Activated CD4-positive, alpha-beta T cell treated with anti-CD3 and anti-CD28 coated beads, Interleukin-10, Interleukin-2, amounts not matched to agents 100 ng/mL and 50 ng/mL, durations not matched to agents 16 hours and 8 hours (primary cell): ENCODE data around the gene MRPS22.
"Not testable (repeated sequence)": the region's sequence is repeated elsewhere in the genome, so short reads cannot be mapped to it uniquely, and the experiment has no call there.

Source experiments
- DNase-seq: peaks from one replicate; pipeline ENCODE4 v3.0.0-alpha.2; 2020

MRPS22 gene

GRCh38 chr3:139312416-139312815, 31.4 kb upstream of the MRPS22 start:
- no peak for DNase-seq

DNA sequence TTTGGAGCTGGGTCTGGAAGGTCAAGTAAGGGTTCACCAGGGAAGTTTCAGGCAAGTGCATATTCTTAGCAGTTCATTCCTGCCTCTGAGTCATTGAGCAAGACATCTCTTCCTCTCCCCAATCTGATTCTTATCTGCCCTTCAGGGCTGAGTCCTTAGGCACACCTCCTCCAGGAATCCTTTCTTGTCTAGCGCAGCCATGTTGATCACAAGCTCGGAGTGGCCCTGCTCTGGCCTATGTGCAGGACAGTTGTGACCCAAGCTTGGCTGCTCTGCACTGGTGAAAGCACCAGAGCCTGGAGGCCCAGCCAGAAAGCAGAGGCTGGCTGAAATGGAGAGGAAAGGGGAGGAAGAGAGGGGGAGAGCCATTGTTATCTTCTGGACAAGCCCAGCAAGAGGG, 30.9 kb upstream of the MRPS22 start:
- DNase-seq, result no peak

- DNase-seq, result no peak
Observed at GRCh38 chr3:139313921-139314320, 29.9 kb upstream of the MRPS22 start.

DNA sequence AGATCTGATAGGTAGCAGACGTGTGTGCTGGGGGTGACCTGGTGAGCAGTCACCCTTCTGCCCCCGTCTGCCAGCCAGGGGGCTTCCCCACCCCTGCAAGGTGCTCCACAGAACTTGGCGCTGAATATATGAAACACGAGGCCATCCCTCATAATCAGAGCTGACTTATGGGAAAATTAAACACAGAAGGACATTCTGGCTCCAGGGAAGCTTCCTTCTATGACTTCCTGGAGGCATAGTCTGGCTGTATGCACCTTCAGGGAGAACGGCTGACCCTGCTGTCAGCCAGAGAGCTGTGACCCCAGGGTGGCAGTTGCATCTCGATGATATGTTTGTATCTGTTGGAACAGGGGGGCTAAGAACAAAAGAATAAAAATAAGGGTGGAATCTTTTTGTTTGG, 26.6 kb upstream of the MRPS22 start:
- DNase-seq, result no peak

- DNase-seq, result no peak
Observed at GRCh38 chr3:139317660-139318430, 26.0 kb upstream of the MRPS22 start.

DNA sequence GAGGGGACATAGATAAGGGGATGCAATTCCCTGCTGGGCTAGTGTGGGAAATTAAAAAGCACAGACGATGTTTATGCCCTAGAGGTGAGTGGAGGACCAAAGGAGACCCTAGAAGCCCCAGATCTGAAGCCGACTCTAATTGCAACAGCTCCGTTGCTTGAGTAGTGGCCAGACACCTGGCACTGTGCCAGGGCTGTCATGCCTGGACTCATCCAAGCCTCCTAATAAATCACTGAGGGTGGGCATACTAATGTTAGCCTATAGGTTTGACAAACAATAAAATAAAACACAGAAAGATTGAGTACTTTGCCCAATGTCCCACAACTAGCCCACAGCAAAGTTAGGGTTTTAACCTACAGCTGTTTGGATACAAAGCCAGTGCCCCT, 25.4 kb upstream of the MRPS22 start:
- no peak for DNase-seq

DNA sequence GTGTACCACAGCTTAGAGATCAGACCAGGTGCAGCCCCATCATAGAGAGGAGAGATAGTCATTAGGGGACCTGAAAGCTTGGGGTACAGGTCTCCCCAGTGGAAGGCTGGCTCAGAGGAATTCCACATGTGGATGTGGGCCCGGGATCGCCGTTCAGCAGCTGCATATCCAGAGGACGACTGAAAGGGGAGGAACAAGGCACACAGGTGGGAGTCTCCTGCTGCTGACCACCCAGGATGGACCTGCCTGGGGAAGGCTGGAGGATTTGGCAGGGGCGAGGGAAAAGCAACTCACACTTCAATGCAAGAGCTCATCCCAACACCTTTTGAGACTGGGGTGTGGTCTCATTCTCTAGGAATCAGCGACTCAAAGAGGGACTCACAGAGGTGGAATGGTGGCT, 25.0 kb upstream of the MRPS22 start:
- no peak for DNase-seq

- peak; percentile 20 for DNase-seq
Observed at GRCh38 chr3:139319428-139320402, 24.1 kb upstream of the MRPS22 start.

DNA sequence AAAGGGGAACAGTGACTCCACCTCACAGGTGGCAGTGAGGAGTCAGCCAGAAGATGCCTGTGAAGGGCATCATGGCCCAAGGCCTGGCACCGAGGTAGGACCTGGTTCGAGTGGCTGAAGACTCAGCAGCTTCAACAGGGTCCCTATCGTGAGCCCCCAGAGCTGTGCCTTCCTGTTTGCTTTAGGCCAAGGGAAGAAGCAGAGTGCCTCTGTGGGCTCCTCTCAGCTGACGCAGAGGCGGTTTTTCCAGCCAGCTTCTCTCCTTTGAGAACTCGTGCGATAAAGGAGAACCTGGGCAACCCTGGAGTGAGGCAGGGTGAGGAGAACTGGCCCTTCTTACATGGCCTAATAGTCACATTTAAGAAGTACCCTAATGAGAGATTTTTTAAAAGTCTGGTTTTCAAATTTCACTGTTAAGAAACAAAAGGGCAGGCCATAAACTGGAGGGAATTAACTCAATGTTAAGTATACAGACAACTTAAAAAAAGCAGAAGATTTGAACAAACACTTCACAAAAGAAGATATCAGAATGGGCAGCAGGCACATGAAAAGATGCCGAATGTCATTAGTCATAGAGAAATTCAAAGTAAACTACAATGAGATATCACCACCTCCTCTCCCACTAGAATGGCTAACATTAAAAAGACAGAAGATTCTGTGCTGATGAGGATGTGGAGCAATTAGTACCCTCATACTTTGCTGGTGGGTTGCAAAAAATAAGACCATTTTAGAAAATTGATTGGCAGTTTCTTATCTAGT, 23.1 kb upstream of the MRPS22 start:
- no peak for DNase-seq

DNA sequence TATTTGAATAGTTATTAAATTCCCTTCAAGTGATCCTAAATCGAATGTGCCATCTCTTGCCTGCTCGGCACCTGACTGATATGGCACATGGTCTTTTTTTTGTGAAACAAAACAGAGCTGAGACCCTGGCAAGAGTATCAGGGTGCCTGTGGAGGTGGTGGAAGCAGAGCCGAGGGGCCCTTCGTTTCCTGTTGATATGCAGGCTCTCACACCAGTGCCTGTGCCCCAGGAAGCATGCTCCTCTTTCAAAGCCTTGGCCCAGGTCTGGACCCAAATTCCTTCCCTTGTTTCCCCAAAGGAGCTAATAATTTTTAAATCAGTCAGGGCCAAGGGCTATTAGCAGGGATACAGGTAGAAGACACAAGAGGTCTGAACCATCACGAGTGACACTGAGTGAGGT, 21.5 kb upstream of the MRPS22 start:
- no peak for DNase-seq

- no peak for DNase-seq
Observed at GRCh38 chr3:139323146-139323545, 20.7 kb upstream of the MRPS22 start.

DNA sequence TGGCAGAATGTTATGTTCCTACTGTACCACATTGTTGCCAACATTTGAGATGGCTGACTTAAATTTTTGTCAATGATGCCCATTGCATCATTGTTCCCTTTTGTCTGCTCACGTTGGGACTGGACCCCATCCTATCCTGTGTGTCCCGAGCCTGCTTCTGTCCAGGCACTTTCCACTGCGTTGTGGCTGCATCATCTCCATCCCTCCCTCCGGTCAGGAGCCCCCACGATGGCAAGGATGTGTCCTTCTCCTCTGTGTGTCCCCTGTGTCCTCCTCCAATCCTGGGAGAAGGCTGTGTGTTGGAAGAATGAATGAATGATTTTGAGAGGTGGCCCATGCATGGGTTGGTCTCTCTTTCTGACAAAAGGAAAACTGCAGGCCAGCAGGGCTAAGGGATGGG, 19.4 kb upstream of the MRPS22 start:
- DNase-seq, result no peak

DNA sequence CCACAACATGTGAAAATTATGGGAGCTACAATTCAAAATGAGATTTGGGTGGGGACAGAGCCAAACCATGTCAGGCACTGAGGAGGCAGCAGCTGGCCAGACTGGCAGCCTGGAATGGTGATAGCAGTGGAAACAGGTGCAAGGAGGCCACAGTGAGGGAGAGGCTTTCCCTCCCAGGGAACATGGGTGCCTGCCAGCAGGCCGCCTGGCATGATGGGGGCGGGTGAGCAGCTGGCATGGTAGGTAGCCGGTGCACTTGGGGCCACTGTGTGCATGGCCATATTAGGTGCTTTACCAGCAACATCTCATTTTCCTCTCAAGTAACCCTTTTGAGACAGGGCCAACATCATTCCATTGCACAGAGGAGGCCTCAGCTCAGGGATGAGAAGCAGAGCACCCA, 18.3 kb upstream of the MRPS22 start:
- DNase-seq, result no peak

DNA sequence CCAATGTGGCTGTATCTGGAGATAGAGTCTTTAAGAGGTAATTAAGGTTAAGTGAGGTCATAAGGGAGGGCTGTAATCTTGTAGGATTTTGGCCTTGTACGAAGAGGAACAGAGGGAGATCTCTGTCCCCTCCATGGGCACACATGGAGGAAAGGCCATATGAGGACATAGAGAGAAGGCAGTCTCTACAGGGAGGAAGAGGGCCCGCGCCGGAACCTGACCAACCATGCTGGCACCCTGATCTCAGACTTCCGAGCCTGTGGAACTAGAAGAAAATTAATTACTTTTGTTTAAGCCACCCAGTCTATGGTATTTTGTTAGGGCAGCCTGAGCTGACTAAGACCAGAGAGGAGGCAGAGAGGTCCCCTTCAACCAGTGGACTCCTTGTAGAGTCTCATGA, 17.7 kb upstream of the MRPS22 start:
- no peak for DNase-seq

DNA sequence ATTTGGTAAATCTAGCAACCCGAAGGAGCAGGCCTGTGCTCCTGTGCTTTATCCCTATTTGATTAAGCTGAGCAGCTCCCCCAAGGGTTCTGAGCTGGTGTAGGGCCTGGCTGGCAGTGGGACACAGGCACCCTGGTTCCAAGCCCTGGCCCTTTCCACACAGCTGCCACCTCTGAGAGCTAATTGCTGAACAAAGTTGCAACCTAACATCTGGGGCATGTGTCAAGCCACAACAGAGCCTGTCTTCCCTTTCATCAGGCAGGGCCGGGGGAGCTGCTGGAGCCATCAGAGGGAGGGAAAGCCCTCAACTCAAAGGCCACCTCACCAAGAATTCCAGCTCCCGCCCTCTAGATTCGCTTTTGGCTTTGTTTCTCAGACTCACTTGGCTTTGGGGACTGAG, 17.1 kb upstream of the MRPS22 start:
- no peak for DNase-seq

DNA sequence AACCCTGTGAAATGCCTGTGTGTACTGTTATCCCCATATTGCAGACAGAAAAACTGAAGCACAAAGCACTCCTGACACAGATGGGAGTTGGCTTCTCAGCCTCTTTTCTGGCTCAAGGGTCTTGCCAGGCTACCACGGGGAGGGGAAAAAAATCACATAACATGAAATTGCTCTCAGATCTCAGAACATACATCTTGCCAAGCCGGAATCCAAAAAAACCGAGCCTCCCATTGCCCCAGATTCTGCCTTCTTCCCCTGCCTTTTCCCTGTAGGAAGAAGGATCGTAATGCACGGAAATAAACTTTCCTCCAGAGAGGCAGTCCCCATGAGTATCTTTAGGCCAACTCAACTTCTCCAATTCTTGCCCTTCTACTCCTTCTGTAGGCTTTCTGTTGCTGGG, 16.6 kb upstream of the MRPS22 start:
- DNase-seq, result no peak

DNA sequence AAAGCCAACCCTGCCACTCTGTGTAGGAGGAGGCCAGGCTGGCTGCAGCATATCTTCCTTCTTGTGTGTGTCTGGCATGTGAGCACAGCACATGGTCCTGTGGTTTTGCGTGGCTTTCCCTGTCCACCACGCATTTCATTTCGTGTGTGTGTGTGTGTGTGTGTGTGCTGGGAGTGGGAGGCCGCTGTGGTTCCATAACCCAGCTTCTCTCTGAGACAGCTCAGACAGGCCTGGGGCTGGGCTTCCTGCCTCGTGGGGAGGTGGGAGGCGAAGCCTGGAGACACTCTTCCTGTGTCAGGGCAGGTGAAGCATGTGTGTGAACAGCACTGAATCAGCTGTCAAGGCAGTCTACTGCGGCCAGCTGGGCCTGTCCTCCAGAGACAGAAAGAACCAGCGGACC, 16.0 kb upstream of the MRPS22 start:
- DNase-seq, result peak; percentile 4

DNA sequence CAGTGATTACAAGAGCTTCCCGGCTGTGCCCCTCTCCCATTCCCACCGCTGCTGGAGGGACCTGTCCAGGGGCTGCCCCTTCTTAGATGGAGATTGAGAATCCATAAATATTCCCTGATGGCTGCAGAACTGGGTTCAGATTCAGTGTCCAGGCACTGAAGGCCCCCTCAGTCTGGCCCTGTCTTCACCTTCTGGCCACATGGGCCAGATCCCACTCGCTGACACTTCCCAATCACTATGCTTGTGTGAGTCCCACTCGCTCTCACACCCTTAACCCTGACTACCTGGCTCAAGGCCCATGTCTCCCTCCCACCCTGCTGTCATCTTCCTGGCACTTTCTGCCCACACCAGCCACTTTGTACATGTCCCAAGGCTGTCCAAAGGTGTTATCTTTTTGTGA, 15.5 kb upstream of the MRPS22 start:
- no peak for DNase-seq

GRCh38 chr3:139329364-139329850, 14.4 kb upstream of the MRPS22 start:
- peak; percentile 91 for DNase-seq

GRCh38 chr3:139332092-139332491, 11.7 kb upstream of the MRPS22 start:
- no peak for DNase-seq

DNA sequence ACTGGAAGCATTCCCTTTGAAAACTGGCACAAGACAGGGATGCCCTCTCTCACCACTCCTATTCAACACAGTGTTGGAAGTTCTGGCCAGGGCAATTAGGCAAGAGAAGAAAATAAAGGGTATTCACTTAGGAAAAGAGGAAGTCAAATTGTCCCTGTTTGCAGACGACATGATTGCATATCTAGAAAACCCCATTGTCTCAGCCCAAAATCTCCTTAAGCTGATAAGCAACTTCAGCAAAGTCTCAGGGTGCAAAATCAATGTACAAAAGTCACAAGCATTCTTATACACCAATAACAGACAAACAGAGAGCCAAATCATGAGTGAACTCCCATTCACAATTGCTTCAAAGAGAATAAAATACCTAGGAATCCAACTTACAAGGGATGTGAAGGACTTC, 9.1 kb upstream of the MRPS22 start:
- not testable (repeated sequence) for DNase-seq

- DNase-seq, result no peak
Observed at GRCh38 chr3:139338405-139338804, 5.4 kb upstream of the MRPS22 start.

DNA sequence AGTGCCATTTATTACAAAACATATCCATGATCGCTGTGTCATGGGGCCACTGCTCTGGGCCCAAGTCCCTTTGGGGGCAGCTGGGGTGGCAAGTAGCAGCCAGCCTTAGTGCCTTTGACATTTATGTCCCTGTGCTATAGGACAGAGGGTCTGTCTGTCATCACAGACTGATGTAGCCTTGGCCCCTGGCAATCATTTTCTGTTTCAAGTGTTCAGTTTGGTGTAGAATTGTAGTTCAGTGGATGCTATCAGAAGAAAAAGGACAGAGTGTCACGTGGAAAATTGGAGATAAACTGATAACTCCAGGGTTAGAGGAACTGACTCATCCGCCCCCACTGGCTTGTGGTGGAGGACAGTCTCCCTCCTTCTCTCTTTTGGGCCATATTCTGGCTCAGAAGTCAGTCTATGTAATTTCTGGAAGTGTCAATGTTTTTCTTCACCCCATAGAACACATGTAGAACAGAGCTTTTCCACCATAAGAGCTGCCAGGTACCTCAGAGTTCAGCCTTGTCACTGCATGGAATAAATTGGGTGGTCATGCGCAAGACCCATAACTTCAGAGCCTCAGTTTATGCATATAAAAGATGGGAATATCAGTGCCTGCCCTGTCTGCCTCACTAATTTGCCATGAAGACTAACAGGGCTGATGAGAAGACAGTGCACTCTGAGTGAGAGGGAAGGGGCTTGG, 4.5 kb upstream of the MRPS22 start:
- peak; percentile 16 for DNase-seq
